ENCODE data around the gene TARS2.
A peak's percentile ranks its signal among the peaks of the same experiment; 100 is the strongest.

Gene TARS2

DNA sequence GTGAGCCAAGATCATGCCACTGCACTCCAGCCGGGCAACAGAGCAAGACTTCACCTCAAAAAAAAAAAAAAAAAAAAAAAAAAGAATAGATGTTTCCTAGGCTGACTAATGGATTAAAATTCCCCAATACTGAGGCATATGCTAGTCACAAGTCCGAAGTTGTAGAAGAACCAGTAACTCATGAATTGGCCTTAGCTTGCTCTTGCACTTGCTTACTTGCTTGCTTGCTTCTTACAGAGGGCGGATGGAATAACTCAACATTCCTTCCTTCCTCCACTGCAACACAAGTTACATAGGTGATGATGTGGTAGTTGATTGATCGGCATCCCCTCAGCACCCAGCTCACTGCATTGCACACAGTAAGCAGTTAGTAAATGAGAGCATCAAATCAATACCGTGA lies 2.8 kb upstream of the TARS2 start:
- DNase-seq = no peak
- H3K4me1 ChIP-seq = peaks cover 0 to 13% (median 6%) of the 10 kb centered on the region in 4 donors

DNA sequence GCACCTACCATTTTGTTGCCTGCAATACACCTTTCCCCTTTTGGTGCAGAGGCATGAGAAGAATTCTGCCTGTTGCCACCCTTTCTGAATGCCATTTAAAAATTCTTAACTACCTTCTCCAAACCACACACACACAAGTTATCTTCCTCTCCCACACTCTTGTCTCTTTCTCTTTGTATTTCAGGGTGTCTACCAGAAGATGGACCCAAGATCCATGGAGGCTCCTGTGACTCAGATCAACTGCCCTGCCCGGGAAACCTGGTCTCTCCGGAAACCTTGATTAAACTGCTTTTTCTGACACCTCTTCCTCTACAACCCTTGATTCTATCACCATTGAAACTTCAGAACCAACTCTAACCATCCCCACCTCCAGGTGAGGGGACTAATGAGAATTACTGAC lies 2.4 kb upstream of the TARS2 start:
- H3K27me3 ChIP-seq = no peaks in the 10 kb centered on the region
- DNase-seq = no peak
- peaks cover 0 to 13% (median 6%) of the 10 kb centered on the region in 4 donors for H3K4me1 ChIP-seq
- H3K4me3 ChIP-seq = no peak overlapping the region
- H3K9me3 ChIP-seq = no peaks in the 10 kb centered on the region
- H3K27ac ChIP-seq = no peak overlapping the region
- TF ChIP-seq, protein P1, sequence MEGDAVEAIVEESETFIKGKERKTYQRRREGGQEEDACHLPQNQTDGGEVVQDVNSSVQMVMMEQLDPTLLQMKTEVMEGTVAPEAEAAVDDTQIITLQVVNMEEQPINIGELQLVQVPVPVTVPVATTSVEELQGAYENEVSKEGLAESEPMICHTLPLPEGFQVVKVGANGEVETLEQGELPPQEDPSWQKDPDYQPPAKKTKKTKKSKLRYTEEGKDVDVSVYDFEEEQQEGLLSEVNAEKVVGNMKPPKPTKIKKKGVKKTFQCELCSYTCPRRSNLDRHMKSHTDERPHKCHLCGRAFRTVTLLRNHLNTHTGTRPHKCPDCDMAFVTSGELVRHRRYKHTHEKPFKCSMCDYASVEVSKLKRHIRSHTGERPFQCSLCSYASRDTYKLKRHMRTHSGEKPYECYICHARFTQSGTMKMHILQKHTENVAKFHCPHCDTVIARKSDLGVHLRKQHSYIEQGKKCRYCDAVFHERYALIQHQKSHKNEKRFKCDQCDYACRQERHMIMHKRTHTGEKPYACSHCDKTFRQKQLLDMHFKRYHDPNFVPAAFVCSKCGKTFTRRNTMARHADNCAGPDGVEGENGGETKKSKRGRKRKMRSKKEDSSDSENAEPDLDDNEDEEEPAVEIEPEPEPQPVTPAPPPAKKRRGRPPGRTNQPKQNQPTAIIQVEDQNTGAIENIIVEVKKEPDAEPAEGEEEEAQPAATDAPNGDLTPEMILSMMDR (IDR thresholded peaks at IDR 0.05) = no peak
- peaks cover 6 to 10% (median 8%) of the 10 kb centered on the region in 3 donors for H3K36me3 ChIP-seq
- intact Hi-C loops (cut with DNase I; ENCODE audit: low total_unique reads) = no loop called here

More for the DNA sequence above, 2.8 kb upstream of the TARS2 start:
- H3K4me3 ChIP-seq = no peak overlapping the region
- H3K27me3 ChIP-seq = no peaks in the 10 kb centered on the region
- no peaks in the 10 kb centered on the region for H3K9me3 ChIP-seq
- intact Hi-C loops (cut with DNase I; ENCODE audit: low total_unique reads) = no loop called here
- TF ChIP-seq, protein P1 (IDR thresholded peaks at IDR 0.05) = no peak
- peaks cover 2 to 6% (median 5%) of the 10 kb centered on the region in 3 donors for H3K36me3 ChIP-seq
- no peak overlapping the region for H3K27ac ChIP-seq

DNA sequence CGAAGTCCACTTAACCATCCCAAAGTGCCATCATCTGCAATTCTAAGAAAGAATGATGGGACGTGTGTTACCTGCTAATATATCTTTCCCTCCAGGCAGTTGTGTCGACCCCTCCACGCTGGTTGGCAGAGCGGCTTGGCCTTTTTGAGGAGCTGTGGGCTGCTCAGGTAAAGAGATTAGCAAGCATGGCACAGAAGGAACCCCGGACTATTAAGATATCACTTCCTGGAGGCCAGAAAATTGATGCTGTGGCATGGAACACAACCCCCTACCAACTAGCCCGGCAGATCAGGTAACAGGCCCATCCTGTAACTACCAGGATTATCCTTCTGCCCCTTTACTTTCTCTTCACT lies 520 bp downstream of the TARS2 start:
- no peaks in the 10 kb centered on the region for H3K27me3 ChIP-seq
- no peaks in the 10 kb centered on the region for H3K9me3 ChIP-seq
- TF ChIP-seq, protein P1 (IDR thresholded peaks at IDR 0.05) = no peak
- H3K4me1 ChIP-seq = peaks cover 0 to 13% (median 6%) of the 10 kb centered on the region in 4 donors
- DNase-seq = no peak
- H3K36me3 ChIP-seq = peaks cover 21 to 38% (median 25%) of the 10 kb centered on the region in 3 donors
- peak overlapping the region; percentile 61 to 77 for H3K27ac ChIP-seq
- intact Hi-C loops (cut with DNase I; ENCODE audit: low total_unique reads) = no loop called here
- H3K4me3 ChIP-seq = peak overlapping the region; percentile 69 to 70

DNA sequence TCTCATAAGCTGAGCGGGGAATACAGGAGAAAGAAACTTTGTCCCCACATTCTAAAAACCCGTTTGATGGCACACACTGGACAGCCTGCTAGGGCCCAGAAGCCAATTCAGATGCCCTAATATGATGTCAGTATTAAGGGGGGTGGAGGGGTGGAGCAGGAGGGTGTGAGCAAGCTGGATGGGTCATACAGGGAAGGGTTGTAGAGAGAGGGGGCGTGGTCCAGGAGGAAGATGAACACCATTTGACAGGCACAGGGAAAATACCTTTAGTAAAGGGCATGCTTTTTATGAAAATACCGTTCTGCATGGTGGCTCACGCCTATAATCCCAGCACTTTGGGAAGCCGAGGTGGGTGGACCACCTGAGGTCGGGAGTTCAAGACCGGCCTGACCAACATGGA lies 6.0 kb downstream of the TARS2 start:
- Histone ChIP-seq H3K4me1 (peaks cover 0 to 6% (median 1%) of the 10 kb centered on the region in 4 donors), H3K36me3 (peaks cover 30 to 88% (median 70%) of the 10 kb centered on the region in 3 donors), H3K27me3 (no peaks in the 10 kb centered on the region), H3K9me3 (no peaks in the 10 kb centered on the region), H3K4me3 (no peak overlapping the region), H3K27ac (no peak overlapping the region)
- TF ChIP-seq, protein P1 (IDR thresholded peaks at IDR 0.05) = no peak
- intact Hi-C loops (cut with DNase I; ENCODE audit: low total_unique reads) = no loop called here
- DNase-seq = no peak

DNA sequence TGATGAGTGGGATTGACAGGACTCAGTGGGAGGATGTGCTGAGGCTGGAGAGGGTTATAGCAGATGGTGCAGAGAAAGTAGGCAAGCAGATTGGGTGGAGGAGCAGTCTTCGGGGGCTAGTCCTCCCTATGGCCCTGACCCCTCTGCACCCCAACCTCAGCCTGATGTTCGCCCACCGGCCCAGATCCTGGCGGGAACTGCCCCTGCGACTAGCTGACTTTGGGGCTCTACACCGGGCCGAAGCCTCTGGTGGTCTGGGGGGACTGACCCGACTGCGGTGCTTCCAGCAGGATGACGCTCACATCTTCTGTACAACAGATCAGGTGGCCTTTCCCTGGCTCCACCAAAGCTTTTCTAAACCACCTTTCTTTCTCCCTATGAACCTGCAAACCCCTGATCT lies 11.1 kb downstream of the TARS2 start:
- Histone ChIP-seq H3K4me3 (no peak overlapping the region), H3K9me3 (no peaks in the 10 kb centered on the region), H3K4me1 (no peaks in the 10 kb centered on the region), H3K36me3 (peaks cover 8 to 87% (median 72%) of the 10 kb centered on the region in 3 donors), H3K27me3 (no peaks in the 10 kb centered on the region), H3K27ac (no peak overlapping the region)
- no peak for DNase-seq
- TF ChIP-seq, protein P1 (IDR thresholded peaks at IDR 0.05) = no peak
- intact Hi-C loops (cut with DNase I; ENCODE audit: low total_unique reads) = no loop called here

DNA sequence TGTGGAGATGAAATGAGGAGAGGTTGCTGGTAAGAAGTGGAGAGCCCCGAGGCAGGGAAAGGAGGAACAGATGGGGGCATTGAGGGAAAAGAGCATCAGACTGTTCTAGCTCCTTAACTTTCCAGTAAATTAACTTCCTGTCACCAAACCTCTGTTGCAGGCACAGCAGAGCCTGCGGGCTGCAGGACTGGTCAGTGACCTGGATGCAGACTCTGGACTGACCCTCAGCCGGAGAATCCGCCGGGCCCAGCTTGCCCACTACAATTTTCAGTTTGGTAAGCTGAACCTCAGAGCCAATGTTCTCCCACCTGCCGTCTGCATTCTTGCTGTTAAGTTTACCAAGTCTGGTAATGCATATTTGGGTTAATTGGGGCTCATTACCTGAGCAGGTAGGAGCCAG lies 18.2 kb downstream of the TARS2 start:
- TF ChIP-seq, protein P1 (IDR thresholded peaks at IDR 0.05) = no peak
- Histone ChIP-seq H3K9me3 (no peaks in the 10 kb centered on the region), H3K4me1 (peaks cover 0 to 15% (median 7%) of the 10 kb centered on the region in 4 donors), H3K27me3 (no peaks in the 10 kb centered on the region), H3K4me3 (no peak overlapping the region), H3K36me3 (peaks cover 15 to 61% (median 42%) of the 10 kb centered on the region in 3 donors), H3K27ac (no peak overlapping the region)
- intact Hi-C loops (cut with DNase I; ENCODE audit: low total_unique reads) = no loop called here
- no peak for DNase-seq
